PC-3 (cell line): ENCODE data around the gene SLC24A2. TPM values are rescaled to one million over a fixed set of nuclear protein-coding genes. Genes with fewer than 3 reads are reported as not detected.

Experiments used
- ATAC-seq: fragments of 200-7000 bp; cut with Tn5 transposase; 2 replicates; pipeline ENCODE4 v1.9.1; 2020; ENCODE audit warnings: mild to moderate bottlenecking, moderate library complexity
- BruUV-seq: library from RNA; stranded (reverse); fragments of 400-500 nt; replicated peaks from 2 replicates; lab custom pipeline; 2021; lab: Mats Ljungman, UMichigan
- CTCF ChIA-PET: fragments of 300-600 bp; sonication (Branson Sonifier 250); formaldehyde crosslinking; loops from one replicate; lab custom pipeline; 2022; ENCODE audit warnings: antibody characterized with exemption; lab: Charles Lee
- POLR2A ChIA-PET: fragments of 300-600 bp; sonication (Branson Sonifier 250); formaldehyde crosslinking; loops from one replicate; lab custom pipeline; 2022; ENCODE audit warnings: antibody characterized with exemption; ENCODE audit not compliant: unreplicated experiment; lab: Charles Lee
- DNase-seq: peaks from one replicate; pipeline ENCODE4 v3.0.0-alpha.2; 2015
- H2AFZ ChIP-seq: fragments of 300-600 bp; sonication (generic); 2 replicates; pipeline ENCODE4 v1.6.0; 2016; ENCODE audit warnings: antibody characterized with exemption, low read length
- H3F3A ChIP-seq: fragments of 300-600 bp; sonication (generic); one replicate; pipeline ENCODE4 v1.6.0; 2017; ENCODE audit warnings: antibody characterized with exemption, low read length, control low read depth, mild to moderate bottlenecking; ENCODE audit not compliant: unreplicated experiment
- H3K27ac ChIP-seq: fragments of 300-600 bp; sonication (generic); 2 replicates; pipeline ENCODE4 v1.5.1; 2016; ENCODE audit warnings: mild to moderate bottlenecking, low read length
- H3K27me3 ChIP-seq: fragments of 300-600 bp; sonication (generic); 2 replicates; pipeline ENCODE4 v1.6.1; 2016; ENCODE audit warnings: low read length, mixed read lengths
- H3K36me3 ChIP-seq: fragments of 300-600 bp; sonication (generic); 2 replicates; pipeline ENCODE4 v1.6.1; 2016; ENCODE audit warnings: low read depth, mixed run types, low read length, mixed read lengths
- H3K4me1 ChIP-seq: fragments of 300-600 bp; sonication (generic); 2 replicates; pipeline ENCODE4 v1.5.1; 2016; ENCODE audit warnings: low read length; ENCODE audit not compliant: insufficient read depth
- H3K4me2 ChIP-seq: fragments of 300-600 bp; sonication (generic); 2 replicates; pipeline ENCODE4 v1.6.0; 2016; ENCODE audit warnings: low read length
- H3K4me3 ChIP-seq: fragments of 300-600 bp; sonication (generic); 2 replicates; pipeline ENCODE4 v1.5.1; 2016; ENCODE audit warnings: mild to moderate bottlenecking, low read length, mixed read lengths
- H3K79me2 ChIP-seq: fragments of 300-600 bp; sonication (generic); 2 replicates; pipeline ENCODE4 v1.6.1; 2017; ENCODE audit warnings: low read length, mixed read lengths
- H3K9ac ChIP-seq: fragments of 300-600 bp; sonication (generic); 2 replicates; pipeline ENCODE4 v1.6.0; 2016; ENCODE audit warnings: mild to moderate bottlenecking, low read length
- H3K9me2 ChIP-seq: fragments of 300-600 bp; sonication (generic); replicated peaks from 2 replicates; pipeline ENCODE4 v1.6.1; 2016; ENCODE audit warnings: mixed run types, low read length, mixed read lengths
- H3K9me3 ChIP-seq: fragments of 300-600 bp; sonication (generic); 2 replicates; pipeline ENCODE4 v1.6.1; 2016; ENCODE audit warnings: low read length, mixed read lengths
- H4K20me1 ChIP-seq: fragments of 300-600 bp; sonication (generic); 2 replicates; pipeline ENCODE4 v1.6.1; 2016; ENCODE audit warnings: low read length, mixed read lengths
- CTCF ChIP-seq: fragments of 300-600 bp; sonication (generic); conservative IDR thresholded peaks from 2 replicates; pipeline ENCODE4 v1.5.1; 2017; ENCODE audit warnings: antibody characterized with exemption, low read depth, mild to moderate bottlenecking, low read length
- EZH2 ChIP-seq: fragments of 300-600 bp; sonication (generic); IDR thresholded peaks from one replicate; pipeline ENCODE4 v1.6.1; 2017; ENCODE audit warnings: antibody characterized with exemption, mild to moderate bottlenecking, low read length; ENCODE audit not compliant: unreplicated experiment
- EZH2phosphoT487 ChIP-seq: fragments of 300-600 bp; sonication (generic); IDR thresholded peaks from 2 replicates; pipeline ENCODE4 v1.6.1; 2018; ENCODE audit warnings: mild to moderate bottlenecking, antibody characterized with exemption, low read length, borderline replicate concordance
- intact Hi-C: fragments of 100-400 bp; cut with micrococcal nuclease; formaldehyde crosslinking; loops from 2 replicates; pipeline ENCODE4 v1.9.0; 2023
- total RNA-seq: library from RNA; depleted of rRNA; stranded (reverse); fragments of >200 nt; gene quantifications from 2 replicates; pipeline ENCODE4 v1.2.3, GENCODE V29; 2014

SLC24A2 gene
- total RNA-seq, 1 experiment from 2014 or later: not detected

DNA sequence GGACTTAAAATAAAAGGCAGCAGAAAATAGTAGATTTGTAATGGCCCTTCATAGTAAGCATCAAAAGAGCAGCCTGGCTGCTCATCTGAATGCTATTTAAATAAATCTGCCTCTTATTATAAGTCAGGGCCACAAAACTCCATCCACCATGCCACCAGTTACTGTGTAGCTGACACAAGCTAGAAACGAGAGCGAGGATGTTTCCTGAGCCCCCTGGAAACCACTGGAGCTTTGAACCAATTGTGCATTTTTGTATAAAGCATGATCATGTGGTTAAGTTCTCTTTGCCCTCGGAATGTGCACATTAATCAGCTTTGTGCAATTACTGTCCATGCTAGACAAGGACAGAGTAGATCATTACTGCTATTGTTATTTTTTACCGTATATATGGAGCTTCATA lies 17.4 kb downstream of the SLC24A2 start:
- POLR2A ChIA-PET: no interaction called here
- ATAC-seq: no peak

GRCh38 chr9:19770973-19771372 lies 17.9 kb downstream of the SLC24A2 start:
- H3K4me2 ChIP-seq: no peak overlapping the region
- BruUV-seq: no TSS peak
- DNase-seq (no peak), ATAC-seq (no peak)
- H3K27me3 ChIP-seq: peaks cover 16% of the 10 kb centered on the region
- TF ChIP-seq EZH2: no peak
- TF ChIP-seq CTCF: no peak
- TF ChIP-seq EZH2phosphoT487: no peak
- no peaks in the 10 kb centered on the region for H3K9me2 ChIP-seq
- H3K79me2 ChIP-seq: no peaks in the 10 kb centered on the region
- no peaks in the 10 kb centered on the region for H4K20me1 ChIP-seq
- H3K27ac ChIP-seq: no peak overlapping the region
- H2AFZ ChIP-seq: no peak overlapping the region
- no peaks in the 10 kb centered on the region for H3K9me3 ChIP-seq
- H3K36me3 ChIP-seq: no peaks in the 10 kb centered on the region
- intact Hi-C loops: no loop called here
- CTCF ChIA-PET: no interaction called here
- H3K9ac ChIP-seq: no peak overlapping the region
- no peaks in the 10 kb centered on the region for H3F3A ChIP-seq
- H3K4me1 ChIP-seq: no peaks in the 10 kb centered on the region
- H3K4me3 ChIP-seq: no peak overlapping the region
- POLR2A ChIA-PET: no interaction called here

More for the DNA sequence above, 17.4 kb downstream of the SLC24A2 start:
- H3K4me2 ChIP-seq: no peak overlapping the region
- no peaks in the 10 kb centered on the region for H3K79me2 ChIP-seq
- H3K4me3 ChIP-seq: no peak overlapping the region
- BruUV-seq: no TSS peak
- no peaks in the 10 kb centered on the region for H4K20me1 ChIP-seq
- CTCF ChIA-PET: no interaction called here
- intact Hi-C loops: no loop called here
- H3K36me3 ChIP-seq: no peaks in the 10 kb centered on the region
- no peak overlapping the region for H2AFZ ChIP-seq
- H3F3A ChIP-seq: no peaks in the 10 kb centered on the region
- H3K4me1 ChIP-seq: no peaks in the 10 kb centered on the region
- no peaks in the 10 kb centered on the region for H3K9me2 ChIP-seq
- TF ChIP-seq EZH2 (no peak), CTCF (no peak), EZH2phosphoT487 (no peak)
- no peak overlapping the region for H3K27ac ChIP-seq
- no peak for DNase-seq
- peaks cover 16% of the 10 kb centered on the region for H3K27me3 ChIP-seq
- no peak overlapping the region for H3K9ac ChIP-seq
- no peaks in the 10 kb centered on the region for H3K9me3 ChIP-seq

DNA sequence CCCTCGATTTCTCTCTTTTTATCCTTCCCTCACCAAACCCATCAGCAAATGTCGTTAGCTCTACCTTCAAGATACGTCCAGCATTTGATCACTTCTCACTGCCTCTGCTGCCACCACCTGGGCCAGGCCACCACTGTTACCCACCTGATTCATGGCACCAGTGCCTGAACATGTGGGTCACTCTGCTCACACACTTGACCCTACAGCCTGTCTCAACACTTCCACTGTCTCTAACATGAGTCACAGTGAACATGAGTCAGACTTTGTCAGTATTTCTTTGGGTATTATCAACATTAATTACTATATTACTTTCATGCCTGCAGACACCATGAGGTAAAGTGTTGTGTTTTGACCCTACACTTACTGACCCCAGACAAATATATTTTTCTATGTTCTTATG lies 19.6 kb downstream of the SLC24A2 start:
- Histone ChIP-seq H3K27me3 (peaks cover 16% of the 10 kb centered on the region), H3K4me1 (no peaks in the 10 kb centered on the region), H2AFZ (no peak overlapping the region), H3K4me2 (no peak overlapping the region), H3K9ac (no peak overlapping the region), H3K36me3 (no peaks in the 10 kb centered on the region), H3F3A (no peaks in the 10 kb centered on the region), H3K27ac (no peak overlapping the region), H3K9me2 (no peaks in the 10 kb centered on the region), H3K4me3 (no peak overlapping the region), H3K9me3 (no peaks in the 10 kb centered on the region), H4K20me1 (no peaks in the 10 kb centered on the region), H3K79me2 (no peaks in the 10 kb centered on the region)
- ChIA-PET POLR2A (no interaction called here), CTCF (no interaction called here)
- DNase-seq (no peak), ATAC-seq (no peak)
- no TSS peak for BruUV-seq
- intact Hi-C loops: no loop called here
- TF ChIP-seq CTCF (no peak), EZH2 (no peak)
